GM20431 (cell line): Measurements from ENCODE around the gene SAPCD2.

ENCODE experiments used
- in situ Hi-C: fragments of 300-500 bp; cut with MseI, MboI; formaldehyde crosslinking; loops from one replicate; pipeline ENCODE4 v1.15.0; 2020; ENCODE audit warnings: low sequenced_read_pairs; ENCODE audit not compliant: unreplicated experiment

Gene SAPCD2

DNA sequence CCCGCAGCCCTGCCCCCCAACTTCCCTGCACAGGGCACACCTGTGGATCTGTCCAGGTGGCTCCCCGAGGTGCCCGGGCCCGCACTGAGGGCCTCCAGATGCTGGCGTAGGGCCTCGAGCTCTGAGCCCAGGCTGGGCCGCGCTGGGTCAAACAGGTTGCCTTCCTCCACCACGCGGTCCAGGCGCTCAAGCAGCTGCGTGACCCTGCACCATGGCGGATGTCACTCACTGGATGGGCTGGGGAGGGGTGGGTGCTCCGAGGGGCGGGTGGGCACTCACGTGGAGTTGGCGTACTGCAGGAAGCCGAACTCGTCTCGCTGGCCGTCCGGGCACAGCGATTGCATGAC, 47.7 kb downstream of the SAPCD2 start:
- in situ Hi-C loops = no loop called here

DNA sequence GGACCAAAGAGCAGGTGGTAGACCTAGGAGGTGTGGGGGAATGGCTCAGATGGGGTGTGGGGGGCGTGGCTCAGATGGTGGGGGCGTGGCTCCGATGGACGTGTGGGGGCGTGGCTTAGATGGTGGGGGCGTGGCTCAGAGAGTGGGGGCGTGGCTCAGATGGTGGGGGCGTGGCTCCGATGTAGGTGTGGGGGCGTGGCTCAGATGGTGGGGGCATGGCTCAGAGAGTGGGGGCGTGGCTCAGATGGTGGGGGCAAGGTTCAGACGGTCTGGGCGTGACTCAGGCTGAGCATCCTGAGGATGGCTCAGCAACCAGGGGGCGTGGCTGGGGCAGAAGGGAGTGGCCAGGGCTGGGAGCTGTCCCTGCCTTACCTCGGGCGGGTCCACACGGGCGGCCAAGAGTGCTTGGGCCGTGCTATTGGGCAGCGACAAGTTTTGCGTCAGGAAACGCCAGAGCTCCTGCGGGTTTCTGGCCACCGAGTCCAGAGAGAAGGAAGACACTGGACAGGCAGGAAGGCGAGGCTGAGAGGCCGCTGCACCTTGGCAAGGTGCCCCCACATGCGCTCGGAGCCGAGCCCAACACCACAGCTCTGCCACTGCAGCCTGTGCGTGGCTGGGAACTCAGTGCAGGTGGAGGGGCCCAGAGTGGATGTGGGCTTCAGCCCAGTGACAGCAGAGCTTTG, 48.2 kb downstream of the SAPCD2 start:
- in situ Hi-C loops = no loop called here

DNA sequence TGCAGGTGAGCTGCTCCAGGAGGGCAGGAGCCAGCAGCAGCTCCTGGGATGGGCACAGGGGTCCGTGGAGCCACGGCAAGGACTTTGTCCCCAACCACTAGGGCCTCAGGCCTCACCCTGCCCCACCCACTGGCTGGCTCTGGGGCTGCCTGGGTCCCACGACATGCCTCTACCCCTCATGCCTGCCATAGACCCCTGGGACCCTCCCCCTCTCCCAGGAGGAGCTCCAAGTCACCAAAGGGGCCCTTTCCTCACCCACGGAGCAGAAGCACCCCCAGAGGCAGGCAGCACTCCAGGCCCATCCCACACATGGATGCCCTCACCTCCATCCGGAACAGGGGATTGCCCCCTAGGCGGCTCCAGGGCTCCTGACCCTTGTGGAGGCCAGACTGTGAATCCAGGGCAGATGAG, 48.8 kb downstream of the SAPCD2 start:
- in situ Hi-C loops = no loop called here

DNA sequence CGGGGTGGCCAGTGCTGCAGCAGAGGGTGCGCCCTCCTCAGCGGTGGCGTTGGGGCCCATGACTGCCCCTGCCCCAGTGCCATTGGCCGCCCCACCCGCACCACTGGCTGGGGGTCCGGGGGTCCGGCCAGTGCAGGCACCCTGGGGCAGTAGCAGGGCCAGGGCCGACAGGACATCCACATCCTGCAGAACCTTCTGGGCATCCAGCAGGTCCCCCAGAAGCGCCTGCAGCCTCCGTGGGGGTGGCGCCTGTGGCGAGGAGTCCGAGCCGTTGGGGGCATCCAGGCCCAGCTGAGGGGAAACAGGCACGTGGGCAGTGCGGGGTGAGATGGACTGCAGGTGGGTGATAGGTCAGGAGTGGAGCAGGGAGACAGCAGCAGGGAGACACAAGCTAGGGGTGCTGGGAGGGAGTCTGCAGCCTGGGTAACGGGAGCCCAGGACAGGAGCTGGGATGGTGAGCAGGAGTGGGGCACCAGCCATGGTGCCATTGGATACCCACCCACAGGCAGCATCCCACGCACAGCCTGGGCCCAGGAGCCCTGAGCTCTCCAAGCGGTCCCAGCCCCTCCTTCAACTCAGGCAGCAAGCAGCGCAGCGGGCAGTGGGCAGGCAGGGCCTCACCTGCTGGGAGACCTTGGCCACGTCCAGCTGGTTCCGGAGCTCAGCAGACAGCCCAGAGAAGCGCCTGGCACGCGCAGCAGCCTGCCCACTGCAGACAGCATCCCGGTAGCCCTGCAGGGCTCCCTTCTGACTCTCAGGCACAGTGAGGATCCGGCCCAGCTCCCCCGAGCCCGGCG, 49.4 kb downstream of the SAPCD2 start:
- in situ Hi-C loops = no loop called here

DNA sequence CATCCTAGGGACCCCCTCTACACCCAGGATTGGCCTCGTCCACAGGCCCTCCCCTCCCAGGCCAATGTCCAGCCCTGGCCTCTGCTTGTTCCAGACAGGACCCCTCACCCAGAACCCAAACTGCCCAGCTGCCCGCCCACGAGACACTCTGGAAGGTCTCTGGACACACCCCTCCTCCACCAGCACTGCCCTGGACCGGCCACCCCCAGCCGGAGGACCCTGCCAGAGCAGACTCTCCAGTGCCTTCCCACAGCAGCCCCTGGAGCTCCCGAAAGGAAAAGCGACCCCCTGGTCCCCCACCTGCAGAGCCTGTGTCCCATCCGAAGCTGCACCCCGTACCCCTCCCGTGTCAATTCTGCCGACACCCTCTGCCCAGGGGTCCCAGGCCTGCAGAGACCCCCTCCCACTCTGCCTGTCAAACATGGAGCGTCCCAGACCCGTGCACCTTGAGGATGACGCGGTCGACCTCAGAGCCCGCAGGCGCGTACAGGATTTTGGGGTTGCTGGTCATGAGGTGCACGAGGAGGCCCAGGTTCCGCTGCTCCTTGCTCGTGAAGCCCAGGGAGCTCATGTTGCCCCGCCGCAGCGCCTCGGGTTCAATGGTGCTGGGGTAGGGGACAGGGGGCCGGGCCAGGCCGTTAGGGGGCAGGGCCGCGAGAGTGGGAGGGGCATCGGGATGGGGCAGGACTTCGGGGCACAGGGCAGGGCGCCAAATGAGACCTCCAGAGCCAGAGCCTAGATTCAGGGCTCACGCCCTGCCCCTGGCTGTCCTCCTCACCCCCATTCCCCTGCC, 50.3 kb downstream of the SAPCD2 start:
- in situ Hi-C loops = no loop called here

DNA sequence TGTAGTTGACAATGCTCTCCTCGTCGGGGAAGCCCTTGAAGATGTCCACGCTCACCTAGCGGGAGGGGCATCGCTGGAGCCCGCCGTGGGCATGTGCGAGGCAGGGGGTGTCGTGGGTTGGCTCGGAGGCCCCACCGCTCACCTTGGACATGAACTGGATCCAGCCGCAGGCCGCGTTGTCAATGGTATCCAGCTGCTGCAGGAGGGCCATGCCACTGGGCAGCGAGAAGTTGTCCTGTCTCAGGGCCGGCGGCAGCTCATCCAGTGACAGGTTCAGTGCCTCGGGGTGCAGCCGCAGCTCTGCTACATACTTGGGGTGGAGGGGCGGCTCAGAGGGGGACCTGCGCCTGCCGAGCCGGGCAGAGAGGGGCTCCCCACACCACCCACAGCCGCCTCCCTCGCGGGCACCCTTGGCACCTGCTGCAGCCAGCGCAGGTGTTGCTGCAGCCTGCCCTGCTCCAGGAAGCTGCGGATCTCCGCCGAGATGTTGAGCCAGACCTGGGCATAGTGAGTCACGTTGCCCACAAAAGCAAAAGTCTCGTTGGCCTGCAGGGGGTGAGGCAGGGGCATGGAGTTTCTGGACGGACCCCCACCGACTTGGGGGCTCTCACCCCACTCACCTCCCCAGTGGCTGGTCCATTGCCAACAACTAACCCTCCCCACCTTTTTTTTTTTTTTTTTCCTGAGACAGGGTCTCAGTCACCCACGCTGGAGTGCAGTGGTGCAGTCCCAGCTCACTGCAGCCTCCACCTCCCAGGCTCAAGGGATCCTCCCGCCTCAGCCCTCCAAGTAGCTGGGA, 51.4 kb downstream of the SAPCD2 start:
- in situ Hi-C loops = no loop called here

DNA sequence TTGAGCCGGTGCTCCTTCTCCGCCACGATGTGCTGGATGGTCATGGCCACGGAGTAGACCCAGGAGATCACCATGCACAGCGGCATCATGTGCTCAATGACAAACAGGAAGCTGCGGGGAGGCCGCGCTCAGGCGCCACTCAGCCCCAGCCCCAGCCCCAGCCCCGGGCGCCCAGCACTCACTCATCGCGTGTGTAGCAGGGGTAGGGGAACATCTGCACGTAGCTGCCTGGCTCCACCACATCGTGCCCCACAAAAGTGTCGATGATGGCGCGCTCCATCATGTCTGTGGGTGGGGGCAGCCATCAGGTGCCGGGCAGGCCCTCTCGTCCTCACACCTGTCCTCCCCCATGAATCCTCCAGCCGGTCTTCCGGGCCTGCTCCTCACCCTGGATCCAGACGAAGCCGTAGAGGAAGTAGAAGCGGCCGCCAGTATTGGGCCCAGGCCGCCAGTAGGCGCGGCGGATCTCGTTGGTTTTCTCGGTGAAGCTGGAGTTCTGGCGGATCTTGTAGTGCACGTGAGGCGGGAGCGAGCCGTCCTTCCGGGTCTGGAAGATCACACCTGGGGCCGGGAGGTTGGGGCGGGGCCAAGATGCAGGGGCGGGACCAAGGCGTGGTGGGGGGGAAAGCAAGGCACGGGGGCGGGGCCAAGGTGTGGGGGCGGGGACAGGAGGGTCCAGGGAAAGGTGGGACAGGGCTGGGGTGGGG, 52.4 kb downstream of the SAPCD2 start:
- in situ Hi-C loops = no loop called here

DNA sequence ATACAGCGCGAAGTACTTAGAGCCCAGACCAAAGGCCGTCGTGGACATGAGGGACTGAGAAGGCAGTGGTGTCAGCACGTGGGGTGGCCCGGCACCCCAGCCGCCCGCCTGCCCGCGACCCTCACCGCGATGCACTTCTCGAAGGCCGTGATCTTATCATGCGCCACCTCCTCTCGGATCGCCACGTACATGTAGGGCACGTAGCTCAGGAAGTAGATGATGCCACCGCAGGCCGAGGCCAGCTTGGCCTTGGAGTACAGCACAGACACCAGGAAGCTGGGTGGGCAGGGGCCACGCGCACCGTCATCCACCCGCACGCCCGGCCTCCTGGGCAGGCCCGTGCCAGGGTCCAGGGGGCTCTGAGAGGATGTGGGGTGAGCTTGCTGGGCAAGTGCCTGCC, 53.3 kb downstream of the SAPCD2 start:
- in situ Hi-C loops = no loop called here

DNA sequence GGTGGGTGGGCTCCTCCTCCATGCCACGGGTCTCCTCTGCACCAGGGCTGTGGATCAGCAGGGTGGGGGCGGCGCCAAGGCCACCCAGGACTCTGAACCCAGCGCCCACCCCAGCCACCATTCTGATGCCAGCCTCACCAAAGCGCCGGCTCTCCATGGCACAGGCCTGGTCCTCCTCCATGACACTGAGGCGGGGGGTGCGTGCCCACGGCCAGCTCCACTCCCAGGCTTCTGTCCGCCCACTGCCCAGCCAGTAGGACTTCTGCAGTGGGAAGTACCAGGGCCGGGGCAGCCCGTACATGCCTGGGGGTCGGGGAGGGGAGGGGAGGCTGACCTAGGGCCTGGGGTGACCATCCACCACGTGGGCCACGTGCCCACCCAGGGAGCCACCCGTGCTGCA, 53.9 kb downstream of the SAPCD2 start:
- in situ Hi-C loops = no loop called here

DNA sequence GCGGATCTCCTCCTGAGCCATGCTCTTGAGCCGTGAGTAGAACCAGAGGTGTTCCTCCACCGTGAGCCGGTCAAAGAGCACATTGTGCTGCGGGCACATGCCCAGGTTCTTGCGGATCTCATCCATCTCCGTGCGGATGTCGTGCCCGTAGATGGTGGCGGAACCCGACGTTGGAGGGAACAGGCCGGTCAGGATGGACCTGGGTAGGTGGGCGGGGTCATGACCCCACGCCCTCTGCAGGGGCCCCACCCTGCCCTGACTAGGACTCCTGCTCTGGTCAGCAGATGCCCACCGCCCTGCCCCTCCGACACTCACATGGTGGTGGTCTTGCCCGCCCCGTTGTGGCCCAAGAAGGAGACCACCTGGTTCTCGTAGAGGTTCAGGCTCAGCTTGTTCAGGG, 54.4 kb downstream of the SAPCD2 start:
- in situ Hi-C loops = no loop called here

DNA sequence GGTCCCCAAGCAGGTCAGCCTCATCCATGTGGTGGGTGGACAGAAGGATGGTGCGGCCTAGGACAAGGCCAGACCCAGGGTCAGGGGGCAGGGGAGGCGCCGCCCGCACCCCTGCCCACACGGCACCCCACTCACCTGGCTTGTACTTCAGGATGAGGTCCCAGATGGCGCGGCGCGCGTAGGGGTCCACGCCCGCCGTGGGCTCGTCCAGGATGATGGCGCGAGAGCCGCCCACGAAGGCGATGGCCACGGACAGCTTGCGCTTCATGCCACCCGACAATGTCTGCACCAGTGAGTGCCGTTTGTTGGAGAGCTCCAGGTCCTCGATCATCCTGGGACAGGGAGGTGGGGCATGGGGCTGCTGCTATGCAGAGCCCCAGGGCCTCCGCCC, 54.8 kb downstream of the SAPCD2 start:
- in situ Hi-C loops = no loop called here

DNA sequence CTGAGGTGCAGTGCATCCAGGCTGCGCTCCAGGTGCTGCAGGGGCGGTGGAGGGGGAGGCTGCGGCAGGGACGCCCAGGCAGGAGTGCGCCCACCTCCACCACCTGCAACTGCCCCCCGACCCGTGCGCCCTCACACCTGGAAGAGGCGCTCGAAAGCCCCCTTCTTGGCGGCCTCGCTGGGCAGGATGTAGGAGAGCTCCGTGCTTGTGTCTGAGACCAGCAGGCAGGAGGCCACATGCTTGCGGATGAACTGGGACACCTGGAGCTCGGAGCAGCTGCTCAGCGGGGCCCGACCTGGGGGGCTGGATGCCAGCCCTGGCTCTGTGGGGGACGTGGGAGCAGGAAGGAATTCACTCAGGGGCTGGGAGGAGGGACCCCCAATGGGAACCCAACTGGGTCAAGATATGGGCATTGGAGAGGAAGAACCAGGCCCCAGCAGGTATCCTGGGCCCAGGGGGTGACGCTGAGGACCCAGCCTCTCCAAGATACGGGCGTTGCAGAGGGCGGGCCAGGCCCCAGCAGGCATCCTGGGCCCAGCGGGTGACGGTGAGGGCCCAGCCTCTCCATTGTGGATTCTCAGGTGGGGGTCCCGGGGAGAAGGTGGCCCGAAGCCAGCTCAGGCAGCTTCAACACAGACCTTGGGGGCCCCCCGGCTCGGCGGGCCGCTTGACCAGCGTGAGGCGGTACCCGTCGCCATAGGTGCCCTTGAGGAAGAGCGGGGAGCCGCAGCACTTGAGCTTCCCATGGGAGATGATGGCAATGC, 55.4 kb downstream of the SAPCD2 start:
- in situ Hi-C loops = no loop called here

DNA sequence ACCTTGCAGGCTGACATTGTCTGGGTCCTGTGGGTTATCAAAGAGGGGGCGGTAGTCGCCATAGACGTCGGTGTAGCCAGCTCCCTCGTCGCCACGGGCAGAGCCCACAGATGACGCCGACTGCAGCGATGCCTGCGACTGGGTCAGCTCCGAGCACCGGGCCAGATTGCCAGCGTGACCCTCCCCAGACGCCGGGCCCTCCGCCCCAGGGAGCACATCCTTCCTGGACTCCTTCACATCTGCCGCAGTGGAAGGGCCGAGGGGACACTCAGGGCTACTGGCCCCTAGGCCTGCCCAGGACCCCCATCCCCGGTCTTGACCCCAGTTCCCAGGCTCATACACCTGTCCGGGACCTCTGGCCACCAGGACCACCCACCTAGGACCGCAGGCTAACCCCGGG, 56.2 kb downstream of the SAPCD2 start:
- in situ Hi-C loops = no loop called here

DNA sequence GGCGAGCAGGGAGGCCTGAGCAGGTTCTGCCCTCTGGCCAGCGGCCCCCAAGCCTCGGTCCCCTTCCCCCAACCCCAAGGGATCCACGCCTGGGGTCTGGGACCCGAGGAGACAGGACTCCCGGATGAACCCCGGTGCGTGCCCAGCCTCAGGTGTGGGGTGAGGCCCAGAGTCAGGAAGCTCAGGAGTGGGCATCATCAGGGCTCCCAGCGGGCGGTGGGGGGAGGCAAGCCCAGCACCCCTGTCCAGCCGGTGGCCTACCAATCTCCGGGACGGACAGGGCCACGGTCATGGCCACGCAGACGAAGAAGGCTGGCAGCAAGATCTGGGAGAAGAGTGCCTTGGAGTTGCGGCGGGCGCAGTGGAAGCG, 56.8 kb downstream of the SAPCD2 start:
- in situ Hi-C loops = no loop called here

DNA sequence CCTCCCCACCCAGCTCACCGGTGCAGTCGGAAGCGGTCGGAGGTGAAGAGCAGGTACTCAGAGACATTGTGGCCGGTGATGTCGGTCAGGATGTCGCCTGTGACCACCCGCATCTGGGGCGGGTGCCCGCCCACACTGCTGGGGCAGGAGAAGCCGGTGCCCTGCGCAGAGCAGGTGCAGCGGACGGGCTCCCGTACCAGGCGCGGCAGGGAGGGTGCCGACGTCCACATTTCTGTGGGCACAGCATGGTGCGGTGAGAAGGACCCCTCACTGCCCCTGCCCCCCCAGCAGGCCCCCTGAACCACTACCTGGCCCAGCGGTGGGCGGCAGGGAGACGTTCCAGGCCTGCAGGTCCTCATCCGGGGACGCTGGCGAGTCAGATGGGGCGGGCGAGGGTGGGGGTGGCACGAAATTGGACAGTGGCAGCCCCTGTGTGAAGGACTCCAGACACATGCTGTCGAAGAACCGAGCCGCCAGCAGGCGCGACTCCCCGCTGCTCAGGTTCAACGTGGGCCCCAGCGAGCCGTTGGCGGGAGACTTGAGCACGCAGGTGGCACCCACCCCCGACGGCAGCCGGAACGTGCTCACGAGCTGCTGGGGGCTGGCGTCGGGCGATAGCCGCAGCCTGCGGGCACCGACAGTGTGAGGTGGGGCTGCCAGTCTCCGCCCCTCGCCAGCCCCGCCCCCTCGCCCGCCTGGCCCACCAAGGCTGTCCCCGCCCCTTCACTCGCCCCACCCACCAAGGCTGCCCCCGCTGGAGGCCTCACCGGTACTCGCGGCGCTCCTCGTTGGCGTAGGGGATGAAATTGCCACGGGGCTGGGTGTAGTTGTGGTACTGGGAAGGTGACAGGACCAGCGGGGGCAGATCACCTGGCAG, 57.4 kb downstream of the SAPCD2 start:
- in situ Hi-C loops = no loop called here
